Vagina (tissue), 2 donors: ENCODE data around the gene TAS2R7.
"Not testable (repeated sequence)": the region's sequence is repeated elsewhere in the genome, so short reads cannot be mapped to it uniquely, and the experiment has no call there.

Experiments
- POLR2AphosphoS5 ChIP-seq, 2 donors: sonication (generic); formaldehyde crosslinking; IDR thresholded peaks; one replicate each; pipeline ENCODE4 v1.9.0; 2017; ENCODE audit warnings: antibody characterized with exemption in 2 of 2, mild to moderate bottlenecking in 2 of 2, low read depth in 1 of 2; ENCODE audit not compliant: insufficient read depth in 1 of 2
- TF ChIP-seq, protein P1 (sequence below), 3 experiments: fragments of 450-650 bp in 2 of 3; fragments of 200-600 bp in 1 of 3; sonication (generic) in 1 of 3; IDR thresholded peaks; one replicate each; pipeline ENCODE4 v1.5.1; 2017 to 2019; ENCODE audit warnings: antibody characterized with exemption in 3 of 3, mild to moderate bottlenecking in 2 of 3, moderate library complexity in 2 of 3

GRCh38 chr12:10791769-10792168, 10.7 kb downstream of the TAS2R7 start:
- TF ChIP-seq, protein P1, sequence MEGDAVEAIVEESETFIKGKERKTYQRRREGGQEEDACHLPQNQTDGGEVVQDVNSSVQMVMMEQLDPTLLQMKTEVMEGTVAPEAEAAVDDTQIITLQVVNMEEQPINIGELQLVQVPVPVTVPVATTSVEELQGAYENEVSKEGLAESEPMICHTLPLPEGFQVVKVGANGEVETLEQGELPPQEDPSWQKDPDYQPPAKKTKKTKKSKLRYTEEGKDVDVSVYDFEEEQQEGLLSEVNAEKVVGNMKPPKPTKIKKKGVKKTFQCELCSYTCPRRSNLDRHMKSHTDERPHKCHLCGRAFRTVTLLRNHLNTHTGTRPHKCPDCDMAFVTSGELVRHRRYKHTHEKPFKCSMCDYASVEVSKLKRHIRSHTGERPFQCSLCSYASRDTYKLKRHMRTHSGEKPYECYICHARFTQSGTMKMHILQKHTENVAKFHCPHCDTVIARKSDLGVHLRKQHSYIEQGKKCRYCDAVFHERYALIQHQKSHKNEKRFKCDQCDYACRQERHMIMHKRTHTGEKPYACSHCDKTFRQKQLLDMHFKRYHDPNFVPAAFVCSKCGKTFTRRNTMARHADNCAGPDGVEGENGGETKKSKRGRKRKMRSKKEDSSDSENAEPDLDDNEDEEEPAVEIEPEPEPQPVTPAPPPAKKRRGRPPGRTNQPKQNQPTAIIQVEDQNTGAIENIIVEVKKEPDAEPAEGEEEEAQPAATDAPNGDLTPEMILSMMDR (IDR thresholded peaks at IDR 0.05): not testable (repeated sequence)
- TF ChIP-seq POLR2AphosphoS5 (IDR thresholded peaks at IDR 0.05; ENCODE audit: insufficient read depth in 1 of 2, low read depth in 1 of 2): not testable (repeated sequence)
